Stimulated activated memory B cell treated with anti-CD40 and anti-IgM and Interleukin-4, amounts not matched to agents 10 μg/mL and 1 μg/mL and 100 μg/mL, for 72 hours (primary cell): ENCODE data around the gene AUTS2.

Experiments
- ATAC-seq: fragments of 150-1000 bp; cut with Tn5 transposase; 2 replicates; pipeline ENCODE4 v1.10.0; 2021
- H3K27ac Mint-ChIP-seq: one replicate; pipeline ENCODE4 v1.8.0; 2022; ENCODE audit warnings: mild to moderate bottlenecking, mixed read lengths
- H3K27me3 Mint-ChIP-seq: one replicate; pipeline ENCODE4 v1.8.0; 2022; ENCODE audit warnings: mixed read lengths
- H3K36me3 Mint-ChIP-seq: one replicate; pipeline ENCODE4 v1.8.0; 2022; ENCODE audit warnings: mixed read lengths
- H3K4me1 Mint-ChIP-seq: one replicate; pipeline ENCODE4 v1.8.0; 2022; ENCODE audit warnings: mixed read lengths
- H3K4me3 Mint-ChIP-seq: one replicate; pipeline ENCODE4 v1.8.0; 2022; ENCODE audit warnings: mild to moderate bottlenecking, moderate library complexity, mixed read lengths
- H3K9me3 Mint-ChIP-seq: one replicate; pipeline ENCODE4 v1.8.0; 2022; ENCODE audit warnings: mixed read lengths

Gene AUTS2

GRCh38 chr7:69677054-69677852 is 79.0 kb downstream of the AUTS2 start:
- Mint-ChIP-seq H3K27ac (no peak overlapping the region), H3K4me1 (peaks cover 19% of the 10 kb centered on the region), H3K4me3 (no peak overlapping the region), H3K9me3 (no peaks in the 10 kb centered on the region), H3K27me3 (no peaks in the 10 kb centered on the region), H3K36me3 (no peaks in the 10 kb centered on the region)
- no peak for ATAC-seq

GRCh38 chr7:69677881-69678493 is 79.7 kb downstream of the AUTS2 start:
- Mint-ChIP-seq H3K27ac (no peak overlapping the region), H3K9me3 (no peaks in the 10 kb centered on the region), H3K4me3 (no peak overlapping the region), H3K4me1 (peaks cover 24% of the 10 kb centered on the region), H3K36me3 (no peaks in the 10 kb centered on the region), H3K27me3 (no peaks in the 10 kb centered on the region)
- ATAC-seq = no peak

- H3K27ac Mint-ChIP-seq = no peak overlapping the region
- no peaks in the 10 kb centered on the region for H3K27me3 Mint-ChIP-seq
- H3K9me3 Mint-ChIP-seq = no peaks in the 10 kb centered on the region
- no peak for ATAC-seq
- H3K4me3 Mint-ChIP-seq = no peak overlapping the region
- peaks cover 31% of the 10 kb centered on the region for H3K4me1 Mint-ChIP-seq
- H3K36me3 Mint-ChIP-seq = no peaks in the 10 kb centered on the region
Observed at GRCh38 chr7:69678494-69679187, 80.4 kb downstream of the AUTS2 start.

GRCh38 chr7:69681181-69681580 is 82.9 kb downstream of the AUTS2 start:
- no peaks in the 10 kb centered on the region for H3K36me3 Mint-ChIP-seq
- no peak overlapping the region for H3K27ac Mint-ChIP-seq
- peaks cover 34% of the 10 kb centered on the region for H3K4me1 Mint-ChIP-seq
- H3K9me3 Mint-ChIP-seq = no peaks in the 10 kb centered on the region
- no peak for ATAC-seq
- no peak overlapping the region for H3K4me3 Mint-ChIP-seq
- no peaks in the 10 kb centered on the region for H3K27me3 Mint-ChIP-seq

GRCh38 chr7:69682518-69682917 is 84.2 kb downstream of the AUTS2 start:
- Mint-ChIP-seq H3K27me3 (no peaks in the 10 kb centered on the region), H3K4me1 (peaks cover 23% of the 10 kb centered on the region), H3K36me3 (no peaks in the 10 kb centered on the region), H3K4me3 (no peak overlapping the region), H3K9me3 (no peaks in the 10 kb centered on the region), H3K27ac (peak overlapping the region; percentile 4)
- ATAC-seq = no peak

- peaks cover 23% of the 10 kb centered on the region for H3K4me1 Mint-ChIP-seq
- ATAC-seq = no peak
- no peaks in the 10 kb centered on the region for H3K9me3 Mint-ChIP-seq
- H3K36me3 Mint-ChIP-seq = no peaks in the 10 kb centered on the region
- peak overlapping the region; percentile 4 for H3K27ac Mint-ChIP-seq
- H3K4me3 Mint-ChIP-seq = no peak overlapping the region
- no peaks in the 10 kb centered on the region for H3K27me3 Mint-ChIP-seq
Observed at GRCh38 chr7:69683002-69683401, 84.7 kb downstream of the AUTS2 start.

- Mint-ChIP-seq H3K4me3 (no peak overlapping the region), H3K36me3 (no peaks in the 10 kb centered on the region), H3K9me3 (no peaks in the 10 kb centered on the region), H3K27me3 (no peaks in the 10 kb centered on the region), H3K4me1 (peaks cover 23% of the 10 kb centered on the region), H3K27ac (no peak overlapping the region)
- ATAC-seq = no peak
Observed at GRCh38 chr7:69684369-69685292, 86.4 kb downstream of the AUTS2 start.

GRCh38 chr7:69685293-69685631 is 87.0 kb downstream of the AUTS2 start:
- Mint-ChIP-seq H3K4me1 (peaks cover 23% of the 10 kb centered on the region), H3K27ac (no peak overlapping the region), H3K36me3 (no peaks in the 10 kb centered on the region), H3K27me3 (no peaks in the 10 kb centered on the region), H3K9me3 (no peaks in the 10 kb centered on the region), H3K4me3 (no peak overlapping the region)
- ATAC-seq = no peak

GRCh38 chr7:69686366-69686765 is 88.1 kb downstream of the AUTS2 start:
- H3K27ac Mint-ChIP-seq = no peak overlapping the region
- no peaks in the 10 kb centered on the region for H3K36me3 Mint-ChIP-seq

GRCh38 chr7:69687739-69688433 is 89.6 kb downstream of the AUTS2 start:
- no peak for ATAC-seq
- Mint-ChIP-seq H3K4me3 (no peak overlapping the region), H3K27me3 (no peaks in the 10 kb centered on the region), H3K27ac (no peak overlapping the region), H3K9me3 (no peaks in the 10 kb centered on the region), H3K36me3 (no peaks in the 10 kb centered on the region), H3K4me1 (peaks cover 28% of the 10 kb centered on the region)

More at GRCh38 chr7:69686366-69686765, 88.1 kb downstream of the AUTS2 start:
- peaks cover 23% of the 10 kb centered on the region for H3K4me1 Mint-ChIP-seq
- H3K9me3 Mint-ChIP-seq = no peaks in the 10 kb centered on the region
- H3K4me3 Mint-ChIP-seq = no peak overlapping the region
- H3K27me3 Mint-ChIP-seq = no peaks in the 10 kb centered on the region
- ATAC-seq = no peak

GRCh38 chr7:69690329-69690728 is 92.1 kb downstream of the AUTS2 start:
- Mint-ChIP-seq H3K4me1 (peaks cover 22% of the 10 kb centered on the region), H3K9me3 (no peaks in the 10 kb centered on the region), H3K36me3 (no peaks in the 10 kb centered on the region), H3K27ac (no peak overlapping the region), H3K4me3 (no peak overlapping the region), H3K27me3 (no peaks in the 10 kb centered on the region)
- ATAC-seq = no peak

- Mint-ChIP-seq H3K9me3 (no peaks in the 10 kb centered on the region), H3K36me3 (no peaks in the 10 kb centered on the region), H3K27me3 (no peaks in the 10 kb centered on the region), H3K27ac (no peak overlapping the region), H3K4me3 (no peak overlapping the region), H3K4me1 (peaks cover 26% of the 10 kb centered on the region)
- no peak for ATAC-seq
Observed at GRCh38 chr7:69691327-69691726, 93.1 kb downstream of the AUTS2 start.

- Mint-ChIP-seq H3K36me3 (no peaks in the 10 kb centered on the region), H3K9me3 (no peaks in the 10 kb centered on the region), H3K4me1 (peaks cover 30% of the 10 kb centered on the region), H3K27ac (no peak overlapping the region), H3K27me3 (no peaks in the 10 kb centered on the region), H3K4me3 (no peak overlapping the region)
- no peak for ATAC-seq
Observed at GRCh38 chr7:69691734-69692133, 93.5 kb downstream of the AUTS2 start.

- no peak for ATAC-seq
- H3K27ac Mint-ChIP-seq = no peak overlapping the region
- H3K9me3 Mint-ChIP-seq = no peaks in the 10 kb centered on the region
Observed at GRCh38 chr7:69692611-69693010, 94.3 kb downstream of the AUTS2 start.

More at GRCh38 chr7:69692611-69693010, 94.3 kb downstream of the AUTS2 start:
- H3K27me3 Mint-ChIP-seq = no peaks in the 10 kb centered on the region
- H3K36me3 Mint-ChIP-seq = no peaks in the 10 kb centered on the region
- H3K4me3 Mint-ChIP-seq = no peak overlapping the region
- H3K4me1 Mint-ChIP-seq = peaks cover 39% of the 10 kb centered on the region
